HG03064 (cell line): ENCODE data around the gene GNAI3.

Source experiments
- ATAC-seq: cut with Tn5 transposase; IDR thresholded peaks from one replicate; pipeline ENCODE4 v1.9.1; 2021; ENCODE audit warnings: low read depth; ENCODE audit not compliant: unreplicated experiment

Gene GNAI3

DNA sequence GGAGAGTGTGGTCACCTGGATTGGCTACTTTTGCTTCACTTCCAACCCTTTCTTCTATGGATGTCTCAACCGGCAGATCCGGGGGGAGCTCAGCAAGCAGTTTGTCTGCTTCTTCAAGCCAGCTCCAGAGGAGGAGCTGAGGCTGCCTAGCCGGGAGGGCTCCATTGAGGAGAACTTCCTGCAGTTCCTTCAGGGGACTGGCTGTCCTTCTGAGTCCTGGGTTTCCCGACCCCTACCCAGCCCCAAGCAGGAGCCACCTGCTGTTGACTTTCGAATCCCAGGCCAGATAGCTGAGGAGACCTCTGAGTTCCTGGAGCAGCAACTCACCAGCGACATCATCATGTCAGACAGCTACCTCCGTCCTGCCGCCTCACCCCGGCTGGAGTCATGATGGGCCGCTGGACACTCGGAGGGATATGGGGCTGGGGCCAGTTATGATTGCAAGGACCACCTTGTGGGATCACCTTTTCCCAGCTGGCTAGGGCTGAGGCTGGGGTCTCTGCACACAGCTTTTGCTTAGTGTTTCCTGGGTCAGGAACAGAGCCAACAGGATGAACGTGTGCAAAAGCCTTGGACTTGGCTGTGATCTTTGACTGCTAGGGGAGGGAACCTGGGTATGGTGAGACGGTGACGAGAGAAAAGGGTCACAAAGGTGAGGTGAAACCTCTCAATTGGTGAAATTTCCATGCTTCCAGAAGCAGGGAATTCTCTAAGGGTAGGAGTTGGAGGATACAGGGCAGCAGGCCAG lies 4.3 kb upstream of the GNAI3 start:
- ATAC-seq, result no peak

DNA sequence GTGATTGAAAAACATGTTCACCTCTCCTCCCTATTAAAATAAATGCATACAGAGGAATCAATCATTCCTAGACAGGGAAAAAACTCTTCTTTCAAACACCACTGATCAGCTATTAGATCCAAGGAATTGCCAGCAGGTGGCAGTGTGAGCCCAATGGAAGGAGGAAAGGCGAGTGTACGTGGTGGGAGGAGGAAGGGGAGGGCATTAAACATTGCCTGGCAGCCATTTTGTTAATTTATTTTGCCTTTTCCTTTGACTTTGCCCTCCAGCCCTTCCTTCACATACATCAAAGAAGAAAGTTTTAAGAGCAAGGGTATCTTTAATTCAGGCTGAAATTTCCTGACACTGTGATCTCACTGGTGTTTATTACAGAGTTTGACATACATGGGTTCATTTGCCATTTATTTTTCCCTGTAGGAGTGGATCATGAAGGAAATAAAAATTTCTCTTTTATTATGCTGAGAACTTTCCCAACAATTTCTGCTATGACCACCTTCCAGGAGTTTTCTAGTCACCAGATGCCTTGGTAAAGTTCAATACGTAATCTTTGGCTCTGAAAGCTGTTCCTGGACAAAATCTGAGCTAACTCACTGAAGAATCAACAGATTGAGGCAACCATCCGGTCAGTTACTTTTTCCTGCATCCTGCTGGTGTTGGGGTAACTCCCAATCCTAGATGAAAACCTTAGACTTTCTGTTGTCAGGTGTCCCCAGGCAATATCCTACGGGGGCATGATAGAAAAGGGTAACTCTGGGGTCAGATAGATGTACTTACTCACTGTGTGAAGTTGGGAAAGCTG lies 1.9 kb upstream of the GNAI3 start:
- peak; percentile 44 for ATAC-seq

DNA sequence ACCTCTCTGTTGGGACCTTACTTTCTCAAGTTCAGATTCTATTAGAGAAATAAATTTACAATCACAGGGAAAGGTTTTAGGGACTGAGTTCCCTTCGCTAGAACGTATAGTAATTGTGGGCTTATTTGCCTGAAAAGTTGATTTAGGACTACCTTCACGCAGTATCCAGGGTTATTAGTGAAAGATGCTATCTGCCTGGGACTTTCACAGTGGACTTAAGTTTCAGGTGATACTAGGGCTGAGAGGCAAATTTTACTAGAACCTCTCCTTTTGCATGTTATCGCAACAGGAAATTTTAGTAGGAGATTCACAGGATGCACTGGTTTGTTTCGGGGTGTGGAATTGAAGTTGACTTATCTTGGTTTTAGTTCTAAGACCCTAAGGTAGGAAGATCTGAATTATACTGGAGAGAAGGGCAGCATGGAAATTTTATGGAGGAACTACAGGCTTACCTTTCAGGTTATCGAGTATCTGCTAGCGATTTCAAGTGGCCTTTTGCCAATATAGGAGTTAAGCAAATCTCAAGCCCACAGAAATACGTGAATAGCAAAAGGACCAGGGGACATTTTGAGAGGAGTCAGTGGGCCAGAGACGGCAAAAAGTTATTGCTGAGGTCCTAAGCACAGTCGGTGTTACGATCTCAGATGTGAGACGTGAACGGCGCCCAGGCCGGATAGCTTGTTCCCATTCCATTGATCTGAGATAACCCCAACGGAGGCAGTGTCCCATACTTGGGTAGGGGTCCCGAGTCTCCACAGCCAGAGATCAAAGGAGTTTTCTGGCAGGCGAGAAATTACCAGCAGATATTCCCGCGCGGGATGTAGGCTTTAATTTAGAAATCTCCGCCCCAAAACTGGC lies 723 bp upstream of the GNAI3 start:
- peak; percentile 14 for ATAC-seq

DNA sequence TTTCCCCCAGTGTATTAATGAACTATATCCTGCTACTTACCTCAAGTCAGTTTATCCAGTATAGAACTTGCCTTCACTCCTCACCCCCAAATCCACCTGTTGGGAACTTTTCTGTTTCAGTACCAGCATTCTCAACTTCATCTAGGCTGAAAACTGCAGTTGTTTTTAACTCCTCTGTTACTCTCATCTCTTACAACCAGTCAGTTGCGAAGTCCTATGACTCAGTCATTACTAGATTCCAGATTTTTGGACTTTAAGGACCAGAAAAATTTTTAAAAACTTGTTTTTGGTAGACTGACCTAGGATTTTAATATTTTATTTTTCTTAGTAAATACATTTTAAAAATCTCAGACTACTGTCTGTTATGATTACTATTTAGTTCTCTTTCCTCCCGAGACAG lies 8.1 kb downstream of the GNAI3 start:
- no peak for ATAC-seq

DNA sequence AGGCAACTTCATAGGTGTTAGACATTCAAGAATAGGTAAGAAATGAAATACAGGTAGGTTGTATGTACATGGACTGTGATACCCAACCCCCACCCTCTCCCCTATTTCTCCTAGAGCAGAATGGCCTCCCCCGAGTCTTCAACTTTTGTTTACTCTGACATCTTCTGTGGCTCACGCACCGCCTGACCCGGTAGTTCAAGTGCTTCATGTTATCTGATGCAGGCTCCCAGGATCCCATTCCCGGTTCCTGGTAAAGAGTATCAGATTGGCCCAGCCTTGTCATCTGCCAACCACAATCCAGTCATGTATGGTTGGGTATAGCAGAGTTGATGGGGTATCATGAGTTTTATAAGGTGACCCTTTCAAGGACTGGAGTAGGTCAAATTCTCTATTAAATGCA lies 9.1 kb downstream of the GNAI3 start:
- ATAC-seq, result no peak

DNA sequence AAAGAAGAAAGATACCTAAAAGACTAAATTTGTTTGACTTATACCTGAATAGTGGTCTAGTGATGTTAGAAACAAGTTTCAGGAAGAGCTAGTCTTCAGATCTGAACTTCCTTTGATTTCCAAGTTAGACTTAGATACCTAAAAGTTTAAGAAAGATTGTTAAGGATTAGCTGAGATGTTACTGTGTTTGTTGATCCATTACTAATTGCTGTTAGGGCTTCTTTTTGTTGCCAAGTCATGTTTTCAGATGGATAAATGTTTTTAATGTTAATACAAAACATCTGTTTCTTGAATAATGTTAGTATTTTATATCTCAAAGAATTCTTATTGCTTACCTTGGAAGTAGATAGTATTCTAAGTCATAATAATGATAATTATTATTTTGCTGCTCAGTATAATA lies 11.6 kb downstream of the GNAI3 start:
- no peak for ATAC-seq

DNA sequence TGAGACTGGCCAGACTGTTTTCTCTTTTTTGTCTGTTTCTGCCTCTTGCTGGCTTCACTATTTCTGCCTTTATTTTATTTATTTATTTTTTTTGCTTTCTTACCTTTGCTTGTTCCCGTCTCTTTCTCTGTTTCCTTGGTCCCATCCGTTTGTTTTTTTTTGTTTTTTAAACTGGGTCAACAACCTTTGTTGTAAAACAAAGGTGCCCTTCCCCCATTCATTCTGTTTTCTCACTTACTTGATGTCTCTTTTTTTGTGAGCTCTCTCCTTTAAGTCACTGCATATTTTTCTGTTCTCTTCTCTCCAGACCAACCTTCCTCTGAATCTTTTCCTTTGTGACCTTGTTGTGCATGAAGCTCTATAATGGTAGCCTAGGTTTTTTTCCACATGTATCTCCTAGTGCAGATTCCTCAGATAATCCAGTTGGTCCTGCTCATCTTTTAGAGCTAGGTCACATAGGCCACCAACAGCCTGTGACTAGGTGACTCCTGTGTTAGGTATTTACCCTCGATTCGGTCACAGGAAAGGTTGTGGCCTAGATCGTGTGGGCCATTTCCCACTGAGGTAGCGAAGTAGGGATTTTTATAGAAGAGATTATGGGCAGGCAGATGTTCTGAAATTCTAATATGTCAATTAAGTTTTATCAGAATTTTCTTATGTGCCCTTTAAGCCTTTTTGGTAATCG lies 15.9 kb downstream of the GNAI3 start:
- ATAC-seq, result no peak

DNA sequence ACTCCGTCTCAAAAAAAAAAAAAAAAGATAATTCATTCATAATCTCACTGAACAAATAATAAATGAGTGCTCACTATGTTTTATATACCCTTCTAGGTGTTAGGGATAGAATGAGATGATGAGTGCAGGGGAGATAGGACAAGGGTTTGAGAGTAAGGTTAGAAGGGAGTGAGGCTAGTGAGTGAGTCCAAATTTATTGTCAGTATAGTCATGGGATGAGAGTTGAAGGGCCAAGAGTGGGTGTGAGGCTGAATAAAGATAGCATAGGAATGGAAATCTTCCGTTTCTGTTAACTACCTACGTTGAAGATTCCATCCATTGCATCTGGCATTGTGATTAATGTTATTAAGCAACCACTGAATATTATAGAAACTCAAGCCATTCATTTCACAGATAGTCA lies 16.8 kb downstream of the GNAI3 start:
- ATAC-seq, result no peak

DNA sequence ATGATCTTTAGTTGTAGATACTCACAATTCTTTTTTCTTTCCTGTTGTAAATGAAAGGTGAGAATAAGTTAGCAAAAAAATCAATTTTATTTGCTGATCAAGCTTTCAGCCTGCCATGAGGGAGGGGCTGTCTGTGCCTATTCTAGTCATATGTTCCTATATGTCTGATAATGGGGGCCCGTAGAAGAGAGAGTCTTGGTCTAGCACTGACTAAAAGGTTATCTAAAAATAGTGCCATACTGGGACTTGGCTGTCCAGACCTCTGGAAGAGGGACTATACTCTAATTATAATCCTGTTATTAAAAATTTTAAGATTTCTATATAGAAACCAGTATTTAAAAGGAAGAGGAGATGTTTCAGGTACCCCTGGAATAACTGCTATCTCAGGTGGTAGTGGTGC lies 18.6 kb downstream of the GNAI3 start:
- ATAC-seq, result no peak

DNA sequence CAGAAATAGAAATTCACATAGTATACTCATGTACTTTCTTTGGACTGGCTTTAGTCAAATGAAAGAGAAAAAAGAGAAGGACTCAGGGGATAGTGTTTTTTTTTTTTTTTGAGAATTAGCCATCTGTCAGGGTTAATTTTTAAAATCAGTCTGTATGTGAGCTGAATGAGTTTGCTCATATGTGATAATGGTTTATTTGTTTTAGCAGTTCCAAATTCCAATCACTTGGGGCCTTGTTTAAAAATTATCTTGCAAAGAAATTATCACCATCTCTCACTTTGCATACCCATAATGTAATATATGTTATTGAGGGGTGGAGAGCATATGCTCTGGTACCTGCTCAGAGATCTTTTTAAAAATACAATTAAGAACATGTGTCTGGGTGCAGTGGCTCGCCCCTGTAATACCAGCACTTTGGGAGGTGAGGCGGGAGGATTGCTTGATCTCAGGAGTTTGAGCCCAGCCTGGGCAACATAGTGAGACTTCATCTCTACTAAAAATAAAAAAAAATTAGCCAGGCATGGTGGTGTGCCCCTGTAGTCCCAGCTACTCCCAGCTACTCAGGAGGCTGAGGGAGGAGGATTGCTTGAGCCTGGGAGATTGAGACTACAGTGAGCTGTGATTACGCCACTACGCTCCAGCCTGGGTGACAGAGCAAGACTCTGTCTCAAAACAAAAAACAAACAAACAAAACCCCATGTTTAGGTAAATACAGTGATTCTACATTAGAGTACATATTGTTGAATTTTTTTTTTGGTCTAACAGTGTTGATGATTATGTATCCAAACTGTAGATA lies 19.7 kb downstream of the GNAI3 start:
- ATAC-seq, result no peak

DNA sequence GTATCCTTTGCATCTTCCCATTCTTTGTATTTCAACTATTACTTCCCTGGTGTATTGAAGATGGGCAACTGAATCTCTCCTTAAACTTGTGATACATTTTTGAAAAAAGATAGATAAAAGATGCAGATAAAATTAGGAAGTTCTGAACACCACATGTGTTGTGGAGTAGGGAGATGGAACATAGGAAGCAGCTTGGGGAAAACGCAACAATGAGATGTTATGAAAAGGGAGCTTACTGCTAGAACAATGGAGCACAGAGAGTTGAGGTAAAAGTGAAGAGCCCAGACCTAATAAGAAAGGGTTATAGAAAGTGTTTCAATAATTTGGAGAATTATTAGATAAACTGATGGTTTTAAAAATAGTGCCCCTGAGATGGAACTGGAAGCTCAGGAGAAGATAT lies 20.9 kb downstream of the GNAI3 start:
- ATAC-seq, result no peak

DNA sequence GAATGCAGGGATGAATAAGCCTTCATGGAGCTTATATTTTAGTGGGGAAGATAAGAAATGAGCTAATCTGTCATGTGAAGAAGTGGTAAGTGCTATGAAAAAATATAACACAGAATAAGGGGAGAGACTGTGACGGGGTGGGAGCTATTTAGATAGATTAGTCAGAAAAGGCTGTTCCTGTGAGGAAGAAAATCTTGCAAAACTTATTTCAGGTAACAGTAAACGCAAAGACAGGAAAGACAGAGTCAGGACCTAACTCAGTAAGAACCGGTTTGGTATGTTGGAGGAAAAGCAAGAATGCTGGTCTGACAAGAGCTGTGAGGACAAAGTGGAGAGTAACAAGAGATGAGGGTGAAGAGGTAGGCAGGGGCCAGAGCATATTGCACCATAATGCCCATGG lies 22.0 kb downstream of the GNAI3 start:
- no peak for ATAC-seq

DNA sequence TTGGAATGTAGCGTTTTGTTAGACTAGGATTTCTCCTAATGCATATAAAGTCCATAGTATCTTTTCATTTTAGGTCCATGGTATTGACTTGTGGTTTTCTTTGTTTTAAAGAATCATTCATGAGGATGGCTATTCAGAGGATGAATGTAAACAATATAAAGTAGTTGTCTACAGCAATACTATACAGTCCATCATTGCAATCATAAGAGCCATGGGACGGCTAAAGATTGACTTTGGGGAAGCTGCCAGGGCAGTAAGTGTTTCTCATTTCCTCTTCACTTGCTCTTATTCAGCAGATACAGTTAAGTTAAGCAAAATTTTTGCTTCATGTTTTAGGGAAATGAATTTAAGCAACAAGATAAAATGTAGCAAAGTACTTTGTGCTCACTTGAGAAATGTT lies 25.4 kb downstream of the GNAI3 start:
- no peak for ATAC-seq

DNA sequence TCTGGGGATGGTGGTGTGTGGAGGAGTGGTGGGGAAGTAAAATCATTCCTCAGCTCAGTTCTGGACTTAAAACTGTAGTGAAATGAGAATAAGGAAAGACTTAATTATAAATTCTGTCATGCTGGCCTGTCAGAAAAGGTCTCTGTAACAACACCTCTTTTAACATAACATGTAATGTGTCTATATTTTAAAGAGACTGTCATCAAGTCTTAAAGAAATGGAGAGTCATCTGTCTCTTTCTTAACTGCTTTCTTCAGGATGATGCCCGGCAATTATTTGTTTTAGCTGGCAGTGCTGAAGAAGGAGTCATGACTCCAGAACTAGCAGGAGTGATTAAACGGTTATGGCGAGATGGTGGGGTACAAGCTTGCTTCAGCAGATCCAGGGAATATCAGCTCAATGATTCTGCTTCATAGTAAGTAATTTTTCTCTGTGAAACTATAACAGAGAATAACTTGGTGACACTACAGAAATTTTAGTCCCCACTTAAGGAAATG lies 30.6 kb downstream of the GNAI3 start:
- ATAC-seq, result no peak

DNA sequence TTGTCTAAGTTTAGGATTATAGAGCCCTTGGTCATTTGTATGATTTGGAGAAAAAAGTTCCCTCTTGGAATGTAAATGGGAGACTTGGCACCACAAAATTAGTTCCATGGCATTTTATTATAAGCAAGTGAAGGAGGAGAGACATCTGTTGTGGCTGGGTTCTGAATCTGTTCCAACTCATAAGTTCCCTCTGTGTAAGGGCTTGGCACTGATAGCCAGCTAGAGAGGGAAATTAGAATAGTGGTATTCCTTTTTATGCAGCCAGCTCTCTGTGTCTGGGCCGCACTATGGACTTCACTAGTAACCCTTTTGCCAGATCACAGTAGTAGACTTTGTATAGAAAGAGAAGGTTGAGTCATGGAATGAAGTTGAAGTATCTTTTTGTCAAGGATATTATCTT lies 31.1 kb downstream of the GNAI3 start:
- ATAC-seq, result no peak

DNA sequence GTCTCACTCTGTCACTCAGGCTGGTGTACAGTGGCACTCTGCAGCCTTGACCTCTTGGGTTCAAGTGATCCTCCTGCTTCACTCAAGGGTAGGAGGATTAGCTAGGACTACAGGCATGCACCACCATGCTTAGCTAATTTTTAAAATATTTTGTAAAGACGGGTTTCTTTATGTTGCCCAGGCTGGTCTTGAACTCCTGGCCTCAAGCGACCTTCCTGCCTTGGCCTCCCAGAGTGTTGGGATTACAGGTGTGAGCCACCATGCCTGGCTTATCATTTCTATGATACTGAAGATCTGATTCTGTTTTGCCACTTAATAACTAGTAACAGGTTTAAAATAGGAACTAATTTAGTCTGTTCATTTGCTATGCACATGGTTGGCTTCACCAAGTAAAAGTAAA lies 33.6 kb downstream of the GNAI3 start:
- no peak for ATAC-seq

DNA sequence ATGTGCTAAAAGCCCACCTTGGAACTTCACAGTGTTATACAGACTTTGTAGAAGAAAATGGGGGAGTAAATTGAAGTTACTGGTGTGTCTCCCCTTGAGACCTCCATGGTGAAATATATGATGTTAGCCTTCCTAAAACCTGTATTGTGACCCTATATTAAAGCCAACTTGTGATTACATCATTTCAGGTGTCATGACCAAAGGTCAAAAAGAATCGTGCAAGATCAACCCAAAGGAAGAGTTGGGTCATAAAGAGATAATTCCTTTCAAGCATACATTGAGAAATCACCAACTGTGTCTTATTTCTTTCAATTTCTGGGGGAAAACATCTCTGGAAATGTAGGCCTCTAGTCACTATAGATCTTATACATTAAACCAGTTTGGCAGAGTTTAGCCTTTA lies 36.4 kb downstream of the GNAI3 start:
- ATAC-seq, result no peak

DNA sequence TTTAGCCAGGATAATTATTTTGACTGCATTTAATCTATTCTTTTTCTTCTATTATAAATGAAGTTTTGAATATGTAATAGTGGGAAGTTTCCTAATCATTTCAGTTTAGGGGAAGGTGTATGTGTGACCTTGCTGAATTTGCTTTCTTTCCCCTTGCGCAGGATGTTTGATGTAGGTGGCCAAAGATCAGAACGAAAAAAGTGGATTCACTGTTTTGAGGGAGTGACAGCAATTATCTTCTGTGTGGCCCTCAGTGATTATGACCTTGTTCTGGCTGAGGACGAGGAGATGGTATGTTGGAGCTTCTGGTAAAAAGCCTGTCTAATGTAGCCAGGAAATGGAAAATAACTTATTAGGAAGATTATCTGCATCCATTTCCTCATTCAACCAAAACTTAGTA lies 37.6 kb downstream of the GNAI3 start:
- ATAC-seq, result no peak

DNA sequence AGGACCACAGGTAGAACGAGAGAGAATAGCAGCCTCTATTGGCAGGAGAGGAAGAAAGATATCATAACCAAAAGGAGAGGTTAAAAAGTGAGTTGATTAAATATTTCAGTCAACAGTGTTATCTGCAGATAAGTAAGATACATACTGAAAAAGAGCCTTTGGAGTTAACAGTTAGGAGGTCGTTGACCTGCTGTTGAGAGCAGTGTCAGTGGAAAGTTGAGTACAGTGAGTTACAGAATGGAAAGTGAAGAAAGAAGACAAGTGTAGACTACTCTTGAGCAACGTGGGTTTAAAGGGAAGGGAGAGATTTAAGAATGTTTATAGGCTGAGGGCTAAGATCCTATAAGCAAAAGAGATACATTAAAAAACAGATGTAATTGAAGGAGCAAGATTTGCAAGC lies 40.8 kb downstream of the GNAI3 start:
- no peak for ATAC-seq

DNA sequence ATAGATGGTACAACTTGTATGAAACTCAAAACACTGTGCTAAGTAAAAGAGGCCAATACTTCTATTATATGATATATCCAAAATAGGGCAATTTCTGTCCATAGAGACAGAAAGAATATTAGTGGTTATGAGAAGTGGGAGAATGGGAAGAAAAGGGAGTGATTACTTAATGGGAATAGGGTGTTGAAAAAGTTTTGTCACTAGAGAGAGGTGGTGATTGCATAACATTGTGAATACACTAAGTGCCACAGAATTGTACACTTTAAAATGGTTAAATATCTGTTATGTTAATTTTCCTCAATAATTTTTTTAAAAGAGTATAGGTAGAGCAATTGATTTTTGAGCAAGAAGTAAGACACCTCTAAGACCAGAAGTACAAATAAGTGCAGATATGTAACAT lies 41.3 kb downstream of the GNAI3 start:
- ATAC-seq, result no peak
